Stomach smooth muscle (tissue), 2 donors: Measurements from ENCODE around the gene DHRS7B.
A peak's percentile ranks its signal among the peaks of the same experiment; 100 is the strongest.
"Not testable (repeated sequence)": the region's sequence is repeated elsewhere in the genome, so short reads cannot be mapped to it uniquely, and the experiment has no call there.

ENCODE experiments used
- H3K27ac ChIP-seq: one replicate; pipeline ENCODE4 v1.7.0; 2013; ENCODE audit warnings: mild to moderate bottlenecking, low read length, inconsistent platforms
- H3K27me3 ChIP-seq, 2 donors: one replicate each; pipeline ENCODE4 v1.7.0; 2013; ENCODE audit warnings: low read length in 2 of 2; ENCODE audit not compliant: insufficient read depth in 2 of 2, control insufficient read depth in 1 of 2
- H3K36me3 ChIP-seq, 2 donors: one replicate each; pipeline ENCODE4 v1.7.0; 2013; ENCODE audit warnings: low read length in 2 of 2; ENCODE audit not compliant: control insufficient read depth in 2 of 2, insufficient read depth in 2 of 2
- H3K4me1 ChIP-seq: one replicate; pipeline ENCODE4 v1.7.0; 2013; ENCODE audit warnings: low read length; ENCODE audit not compliant: control insufficient read depth, insufficient read depth
- H3K4me3 ChIP-seq, 2 donors: one replicate each; pipeline ENCODE4 v1.7.0; 2013; ENCODE audit warnings: low read length in 2 of 2
- H3K9ac ChIP-seq, 2 donors: one replicate each; pipeline ENCODE4 v1.7.0; 2013; ENCODE audit warnings: low read length in 2 of 2, mild to moderate bottlenecking in 1 of 2
- H3K9me3 ChIP-seq, 2 donors: one replicate each; pipeline ENCODE4 v1.7.0; 2013; ENCODE audit warnings: low read length in 2 of 2; ENCODE audit not compliant: control insufficient read depth in 2 of 2
- donor health status: healthy.
- donor health status: Pancreatic carcinoma.

The DHRS7B gene

GRCh38 chr17:21183468-21183867 lies 56.7 kb downstream of the DHRS7B start:
- no peak overlapping the region for H3K9ac ChIP-seq
- H3K4me3 ChIP-seq: no peak overlapping the region
- no peaks in the 10 kb centered on the region for H3K4me1 ChIP-seq
- no peak overlapping the region for H3K27ac ChIP-seq
- peaks cover 14 to 20% of the 10 kb centered on the region in 2 donors for H3K36me3 ChIP-seq
- no peaks in the 10 kb centered on the region for H3K9me3 ChIP-seq
- H3K27me3 ChIP-seq: no peaks in the 10 kb centered on the region

- Histone ChIP-seq H3K9me3 (no peaks in the 10 kb centered on the region), H3K4me3 (no peak overlapping the region), H3K27ac (no peak overlapping the region), H3K27me3 (no peaks in the 10 kb centered on the region), H3K4me1 (no peaks in the 10 kb centered on the region), H3K36me3 (peaks cover 14 to 26% of the 10 kb centered on the region in 2 donors), H3K9ac (no peak overlapping the region)
Measured at GRCh38 chr17:21184570-21184969, 57.8 kb downstream of the DHRS7B start.

GRCh38 chr17:21185061-21185460 lies 58.3 kb downstream of the DHRS7B start:
- H3K9me3 ChIP-seq: no peaks in the 10 kb centered on the region
- no peaks in the 10 kb centered on the region for H3K4me1 ChIP-seq
- no peaks in the 10 kb centered on the region for H3K27me3 ChIP-seq
- H3K36me3 ChIP-seq: peaks cover 14 to 26% of the 10 kb centered on the region in 2 donors
- no peak overlapping the region for H3K27ac ChIP-seq
- H3K9ac ChIP-seq: no peak overlapping the region
- no peak overlapping the region for H3K4me3 ChIP-seq

GRCh38 chr17:21186399-21187187 lies 59.8 kb downstream of the DHRS7B start:
- no peak overlapping the region for H3K27ac ChIP-seq
- H3K27me3 ChIP-seq: no peaks in the 10 kb centered on the region
- H3K4me1 ChIP-seq: peaks cover 5% of the 10 kb centered on the region
- no peak overlapping the region for H3K4me3 ChIP-seq
- H3K9me3 ChIP-seq: no peaks in the 10 kb centered on the region
- peaks cover 14 to 35% of the 10 kb centered on the region in 2 donors for H3K36me3 ChIP-seq
- H3K9ac ChIP-seq: no peak overlapping the region

- Histone ChIP-seq H3K4me1 (peaks cover 5% of the 10 kb centered on the region), H3K27ac (no peak overlapping the region), H3K9ac (no peak overlapping the region), H3K9me3 (no peaks in the 10 kb centered on the region), H3K27me3 (no peaks in the 10 kb centered on the region), H3K36me3 (peaks cover 11 to 30% of the 10 kb centered on the region in 2 donors), H3K4me3 (no peak overlapping the region)
Measured at GRCh38 chr17:21189361-21189760, 62.6 kb downstream of the DHRS7B start.

GRCh38 chr17:21190078-21190477 lies 63.3 kb downstream of the DHRS7B start:
- peaks cover 4 to 24% of the 10 kb centered on the region in 2 donors for H3K36me3 ChIP-seq
- no peaks in the 10 kb centered on the region for H3K27me3 ChIP-seq
- H3K9ac ChIP-seq: no peak overlapping the region
- H3K27ac ChIP-seq: no peak overlapping the region
- H3K9me3 ChIP-seq: no peaks in the 10 kb centered on the region
- no peak overlapping the region for H3K4me3 ChIP-seq
- H3K4me1 ChIP-seq: peaks cover 5% of the 10 kb centered on the region

- H3K36me3 ChIP-seq: peaks cover 4 to 22% of the 10 kb centered on the region in 2 donors
- H3K4me3 ChIP-seq: no peak overlapping the region
- H3K27ac ChIP-seq: no peak overlapping the region
- peaks cover 5% of the 10 kb centered on the region for H3K4me1 ChIP-seq
- H3K9me3 ChIP-seq: no peaks in the 10 kb centered on the region
- no peaks in the 10 kb centered on the region for H3K27me3 ChIP-seq
- H3K9ac ChIP-seq: no peak overlapping the region
Measured at GRCh38 chr17:21191698-21192097, 64.9 kb downstream of the DHRS7B start.

- not testable (repeated sequence) for H3K9ac ChIP-seq, H3K27me3 ChIP-seq, H3K4me1 ChIP-seq, H3K4me3 ChIP-seq, H3K9me3 ChIP-seq, H3K27ac ChIP-seq
- peaks cover 7 to 24% of the 10 kb centered on the region in 2 donors for H3K36me3 ChIP-seq
Measured at GRCh38 chr17:21192414-21192813, 65.7 kb downstream of the DHRS7B start.

- H3K9me3 ChIP-seq: no peaks in the 10 kb centered on the region
- H3K4me3 ChIP-seq: no peak overlapping the region
- no peak overlapping the region for H3K27ac ChIP-seq
- no peaks in the 10 kb centered on the region for H3K27me3 ChIP-seq
- H3K36me3 ChIP-seq: peaks cover 11 to 30% of the 10 kb centered on the region in 2 donors
- H3K9ac ChIP-seq: no peak overlapping the region
- H3K4me1 ChIP-seq: peaks cover 5% of the 10 kb centered on the region
Measured at GRCh38 chr17:21193031-21193430, 66.3 kb downstream of the DHRS7B start.

GRCh38 chr17:21194226-21194625 lies 67.5 kb downstream of the DHRS7B start:
- H3K4me1 ChIP-seq: peaks cover 5% of the 10 kb centered on the region
- H3K36me3 ChIP-seq: peaks cover 11 to 33% of the 10 kb centered on the region in 2 donors
- no peak overlapping the region for H3K27ac ChIP-seq
- H3K27me3 ChIP-seq: no peaks in the 10 kb centered on the region
- H3K9me3 ChIP-seq: no peaks in the 10 kb centered on the region
- H3K9ac ChIP-seq: peak overlapping the region in 1 of 2 donors; percentile 21
- H3K4me3 ChIP-seq: no peak overlapping the region

GRCh38 chr17:21194703-21195102 lies 67.9 kb downstream of the DHRS7B start:
- Histone ChIP-seq H3K4me1 (peaks cover 7% of the 10 kb centered on the region), H3K4me3 (no peak overlapping the region), H3K36me3 (peaks cover 11 to 31% of the 10 kb centered on the region in 2 donors), H3K9me3 (no peaks in the 10 kb centered on the region), H3K27me3 (no peaks in the 10 kb centered on the region), H3K27ac (no peak overlapping the region), H3K9ac (peak overlapping the region in 1 of 2 donors; percentile 21)
